ENCODE data around the gene NXF1.
"Not testable (repeated sequence)": the region's sequence is repeated elsewhere in the genome, so short reads cannot be mapped to it uniquely, and the experiment has no call there.

The NXF1 gene

DNA sequence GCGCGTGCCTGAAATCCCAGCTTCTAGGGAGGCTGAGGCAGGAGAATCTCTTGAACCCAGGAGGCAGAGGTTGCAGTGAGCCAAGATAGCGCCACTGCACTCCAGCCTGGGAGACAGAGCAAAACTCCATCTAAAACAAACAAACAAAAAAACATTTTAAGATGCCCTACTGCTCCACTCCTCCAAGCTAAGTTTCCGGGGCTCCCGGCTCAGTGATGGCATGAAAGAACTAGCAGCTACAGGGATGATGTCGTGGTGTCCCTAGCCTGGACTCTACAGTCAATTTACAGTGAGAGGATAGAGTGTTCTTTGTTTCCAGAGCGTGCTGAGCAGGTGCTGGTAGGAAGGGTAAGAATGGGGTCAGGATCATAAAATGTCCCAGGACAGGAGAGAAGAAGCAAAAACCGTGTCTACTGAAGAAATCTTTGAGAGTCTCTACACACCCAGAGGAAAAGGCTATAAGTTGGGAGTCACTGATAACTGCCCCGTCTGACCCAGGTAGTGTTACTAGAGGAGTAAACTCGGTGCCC lies 50.1 kb downstream of the NXF1 start:
- H3K36me3 Mint-ChIP-seq (ENCODE audit: insufficient read depth): peaks cover 9% of the 10 kb centered on the region
- H3K4me3 Mint-ChIP-seq: peak overlapping the region in 1 of 2 donors; percentile 88
- H3K9me3 Mint-ChIP-seq: no peaks in the 10 kb centered on the region
- H3K27ac Mint-ChIP-seq: no peak overlapping the region
- no peak for ATAC-seq (replicated peaks)
- no peak for DNase-seq
- H3K4me1 Mint-ChIP-seq (ENCODE audit: low read depth in 2 of 2): peaks cover 0 to 10% of the 10 kb centered on the region in 2 donors
- H3K27me3 Mint-ChIP-seq: no peaks in the 10 kb centered on the region

- Mint-ChIP-seq H3K36me3 (ENCODE audit: insufficient read depth) (peaks cover 12% of the 10 kb centered on the region), H3K27ac (peak within 1 kb of the TSS; percentile 84 to 89)
- peak; percentile 93 for ATAC-seq (replicated peaks)
These were observed 51.3 kb downstream of the NXF1 start, which contains the start of gene ZBTB3 for GRCh38 chr11:62753736-62754603. Gene ZBTB3, minus strand, starts transcription at chr11:62754160. Its CDS starts 496 bp downstream, at chr11:62753664.

DNA sequence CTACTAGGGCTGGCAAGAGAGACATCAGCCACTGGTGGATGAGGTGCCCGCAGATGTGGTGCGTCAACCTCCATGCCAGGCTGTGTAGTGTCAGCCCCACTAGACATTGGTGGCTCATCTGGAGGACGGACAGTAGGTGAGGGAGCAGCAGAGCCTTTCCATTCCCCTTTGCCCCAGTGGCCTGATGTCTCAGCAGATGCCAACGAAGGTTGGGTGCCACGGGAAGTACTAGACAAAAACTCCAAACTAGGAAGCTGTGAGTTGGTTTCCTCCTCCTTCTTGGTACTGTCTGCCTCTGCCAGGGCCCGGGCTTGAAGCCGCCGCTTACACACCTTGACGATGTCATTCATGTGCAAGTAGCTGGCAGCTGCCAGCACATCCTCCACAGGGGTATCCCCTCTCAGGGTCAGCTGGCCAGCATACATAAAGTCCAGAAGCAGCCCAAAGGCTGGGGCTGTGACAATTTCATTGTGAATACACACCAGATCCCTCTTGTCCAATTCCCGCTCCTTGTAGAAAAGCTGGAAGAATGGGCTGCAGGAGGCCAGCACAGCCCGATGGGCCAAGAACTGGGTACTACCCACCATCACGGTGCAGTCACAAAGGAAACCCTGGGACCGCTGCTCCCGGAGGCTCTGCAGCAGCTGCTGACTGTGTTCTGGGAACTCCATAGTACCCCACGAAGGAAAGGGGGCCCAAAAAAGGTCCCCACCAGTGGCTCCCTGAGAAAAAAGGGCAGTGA lies 52.1 kb downstream of the NXF1 start:
- no peaks in the 10 kb centered on the region for H3K27me3 Mint-ChIP-seq
- peak overlapping the region; percentile 84 to 89 for H3K27ac Mint-ChIP-seq
- H3K9me3 Mint-ChIP-seq: no peaks in the 10 kb centered on the region
- peaks cover 5 to 15% of the 10 kb centered on the region in 2 donors for H3K4me1 Mint-ChIP-seq (ENCODE audit: low read depth in 2 of 2)
- peaks cover 12% of the 10 kb centered on the region for H3K36me3 Mint-ChIP-seq (ENCODE audit: insufficient read depth)
- ATAC-seq (replicated peaks) (no peak), DNase-seq (peak in 1 of 3 experiments; percentile 5)
- peak overlapping the region; percentile 88 for H3K4me3 Mint-ChIP-seq

More at GRCh38 chr11:62753736-62754603, 51.3 kb downstream of the NXF1 start, which contains the start of gene ZBTB3:
- peak; percentile 92 to 96 (median 95) for DNase-seq
- peak within 1 kb of the TSS; percentile 88 for H3K4me3 Mint-ChIP-seq
- no peaks in the 10 kb centered on the region for H3K27me3 Mint-ChIP-seq
- no peaks in the 10 kb centered on the region for H3K9me3 Mint-ChIP-seq
- peaks cover 3 to 12% of the 10 kb centered on the region in 2 donors for H3K4me1 Mint-ChIP-seq (ENCODE audit: low read depth in 2 of 2)

DNA sequence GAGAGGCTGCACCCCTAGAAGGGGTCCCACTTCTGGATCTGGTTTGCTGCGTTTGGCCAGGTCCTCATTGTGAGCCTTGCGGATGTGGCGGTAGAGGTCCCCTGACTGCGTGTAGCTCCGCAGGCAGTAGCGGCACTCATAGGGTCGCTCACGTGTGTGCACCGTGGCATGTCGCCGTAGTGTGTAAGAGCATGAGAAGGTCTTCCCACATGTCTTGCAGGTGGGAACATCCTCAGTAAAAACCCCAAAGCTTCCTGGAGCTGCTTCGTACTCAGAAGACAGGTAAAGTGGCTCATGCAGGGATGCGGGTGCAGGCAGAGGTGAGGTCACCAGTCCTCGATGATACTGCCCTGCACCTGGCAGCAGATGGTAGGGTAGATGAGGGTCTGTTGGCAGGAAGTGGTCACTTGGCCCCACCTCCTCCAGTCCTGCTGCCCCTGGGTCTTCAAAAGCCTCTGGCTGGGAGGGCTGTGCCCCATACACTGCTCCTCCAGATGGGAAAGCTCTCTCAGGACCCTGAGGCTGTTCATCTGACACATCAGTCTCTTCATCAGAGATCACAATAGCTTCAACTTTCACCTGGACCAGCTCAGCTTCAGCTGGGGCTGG lies 53.0 kb downstream of the NXF1 start:
- Mint-ChIP-seq H3K9me3 (no peaks in the 10 kb centered on the region), H3K27ac (no peak overlapping the region), H3K36me3 (ENCODE audit: insufficient read depth) (peaks cover 12% of the 10 kb centered on the region), H3K4me3 (peak overlapping the region; percentile 88), H3K27me3 (no peaks in the 10 kb centered on the region), H3K4me1 (ENCODE audit: low read depth in 2 of 2) (peaks cover 5 to 15% of the 10 kb centered on the region in 2 donors)
- no peak for ATAC-seq (replicated peaks)
- no peak for DNase-seq

DNA sequence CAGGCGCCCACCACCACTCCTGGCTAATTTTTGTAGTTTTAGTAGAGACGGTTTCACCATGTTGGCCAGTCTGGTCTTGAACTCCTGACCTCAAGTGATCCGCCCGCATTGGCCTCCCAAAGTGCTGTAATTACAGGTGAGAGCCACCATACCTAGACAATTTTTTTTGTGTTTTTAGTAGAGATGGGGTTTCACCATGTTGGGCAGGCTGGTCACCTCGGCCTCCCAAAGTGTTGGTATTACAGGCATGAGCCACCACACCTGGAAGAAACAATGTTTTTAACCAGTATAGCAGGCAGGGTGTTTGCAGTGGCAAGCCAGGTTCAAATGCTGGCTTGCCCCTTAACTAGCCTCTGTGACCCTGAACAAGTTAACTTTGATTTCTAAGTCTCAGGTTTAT lies 55.3 kb downstream of the NXF1 start:
- not testable (repeated sequence) for H3K9me3 Mint-ChIP-seq; ATAC-seq (replicated peaks); H3K27me3 Mint-ChIP-seq; DNase-seq; H3K4me3 Mint-ChIP-seq
- H3K36me3 Mint-ChIP-seq (ENCODE audit: insufficient read depth): peaks cover 12% of the 10 kb centered on the region
- H3K27ac Mint-ChIP-seq: peak overlapping the region in 1 of 2 donors; percentile 41
- H3K4me1 Mint-ChIP-seq (ENCODE audit: low read depth in 2 of 2): peaks cover 5 to 14% of the 10 kb centered on the region in 2 donors

DNA sequence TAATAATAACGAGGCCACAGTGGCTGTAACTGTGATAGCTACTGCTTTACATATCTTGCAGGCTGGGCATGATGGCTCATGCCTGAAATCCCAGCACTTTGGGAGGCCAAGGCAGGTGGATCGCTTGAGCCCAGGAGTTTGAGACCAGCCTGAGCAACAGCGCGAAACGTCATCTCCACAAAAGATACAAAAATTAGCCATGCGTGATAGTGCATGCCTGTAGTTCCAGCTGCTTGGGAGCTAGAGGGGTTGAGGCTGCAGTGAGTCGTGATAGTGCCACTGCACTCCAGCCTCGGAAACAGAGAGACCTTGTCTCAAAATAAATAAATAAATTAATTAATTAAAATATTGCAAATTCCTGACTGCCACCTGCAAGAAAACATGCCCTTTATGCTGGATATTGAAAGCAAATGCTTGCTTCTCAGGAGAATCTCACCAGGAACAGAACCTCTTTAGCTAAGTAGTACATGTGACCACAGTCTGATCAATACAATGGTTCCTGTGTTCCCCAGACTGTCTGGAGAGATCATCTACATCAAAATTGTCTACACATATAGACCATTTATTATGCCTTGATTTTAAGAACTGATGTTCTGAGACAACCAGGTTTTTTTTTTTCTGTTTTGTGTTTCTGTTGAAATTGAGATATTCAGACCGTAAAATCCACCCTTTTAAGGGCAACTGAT lies 57.6 kb downstream of the NXF1 start:
- H3K4me1 Mint-ChIP-seq (ENCODE audit: low read depth in 2 of 2): peaks cover 5 to 9% of the 10 kb centered on the region in 2 donors
- no peaks in the 10 kb centered on the region for H3K27me3 Mint-ChIP-seq
- H3K27ac Mint-ChIP-seq: peak overlapping the region in 1 of 2 donors; percentile 31
- H3K4me3 Mint-ChIP-seq: no peak overlapping the region
- H3K36me3 Mint-ChIP-seq (ENCODE audit: insufficient read depth): peaks cover 6% of the 10 kb centered on the region
- no peak for ATAC-seq (replicated peaks)
- DNase-seq: no peak
- H3K9me3 Mint-ChIP-seq: no peaks in the 10 kb centered on the region

Data from effector memory CD8-positive, alpha-beta T cell (primary cell).